H1 (cell line): ENCODE data around the gene TNC. TPM values are rescaled to one million over a fixed set of nuclear protein-coding genes. Genes with fewer than 3 reads are reported as not detected.

Source experiments
- EP300 ChIP-seq, 2 experiments: IDR thresholded peaks; 1 replicate in 1 of 2; 2 replicates in 1 of 2; pipeline ENCODE4 v1.6.1; 2011 to 2012; ENCODE audit warnings: low read depth in 2 of 2, low read length in 2 of 2, mild to moderate bottlenecking in 2 of 2, borderline replicate concordance in 1 of 2, inconsistent platforms in 1 of 2, moderate library complexity in 1 of 2
- RBBP5 ChIP-seq: IDR thresholded peaks from 2 replicates; pipeline ENCODE4 v1.7.1; 2012; ENCODE audit warnings: low read depth, mild to moderate bottlenecking, inconsistent platforms, low read length, moderate library complexity, borderline replicate concordance
- SP2 ChIP-seq: IDR thresholded peaks from 2 replicates; pipeline ENCODE4 v1.6.1; 2012; ENCODE audit warnings: mild to moderate bottlenecking, low read length, inconsistent platforms
- TAF7 ChIP-seq: optimal IDR thresholded peaks from 2 replicates; pipeline ENCODE3; 2011; ENCODE audit warnings: low read depth, mild to moderate bottlenecking, inconsistent platforms, low read length, moderate library complexity, borderline replicate concordance
- YY1 ChIP-seq: IDR thresholded peaks from 2 replicates; pipeline ENCODE4 v1.6.1; 2011; ENCODE audit warnings: low read depth, mild to moderate bottlenecking, low read length
- polyA plus RNA-seq, 7 experiments: library from polyadenylated mRNA; depleted of rRNA in 3 of 7; stranded (reverse) in 5 of 7; unstranded in 2 of 7; fragments of >200 nt in 5 of 7; fragments of 200-250 nt in 2 of 7; gene quantifications; 1 replicate in 5 of 7; 2 replicates in 1 of 7; 4 replicates in 1 of 7; pipeline versions ENCODE4 v1.2.1 to v1.2.3, GENCODE V29; 2011 to 2013; ENCODE audit warnings: missing spikeins in 2 of 7, mixed read lengths in 2 of 7
- total RNA-seq: library from RNA; stranded (reverse); fragmentation: NEBNext Ultra II Directional; extraction: Animal tissue kit (Norgen Biotek cat#: 25700); gene quantifications from 2 replicates; pipeline ENCODE4 v1.2.1, GENCODE V29; 2021

TNC gene
- total and polyA plus RNA-seq, 2 of the 8 experiments (the other 6 are each of a cell fraction or from before 2014, with no cell fraction given), result 6.2 to 11.4 TPM

- TF ChIP-seq SP2 (no peak), YY1 (no peak), RBBP5 (no peak), TAF7 (no peak), EP300 (IDR thresholded peaks at IDR 0.05; ENCODE audit: borderline replicate concordance in 1 of 2, low read depth in 2 of 2, low read length in 2 of 2) (no peak)
Measured at GRCh38 chr9:115033800-115034199, 84.2 kb downstream of the TNC start (continued).
